ENCODE measurements around the gene BOD1. TPM values are rescaled to one million over a fixed set of nuclear protein-coding genes. Genes with fewer than 3 reads are reported as not detected.

The BOD1 gene
- total and polyA plus RNA-seq, 10 of the 15 experiments (the other 5 are each of a cell fraction or from before 2014, with no cell fraction given), result 14.1 to 35.8 (median 29.6) TPM

DNA sequence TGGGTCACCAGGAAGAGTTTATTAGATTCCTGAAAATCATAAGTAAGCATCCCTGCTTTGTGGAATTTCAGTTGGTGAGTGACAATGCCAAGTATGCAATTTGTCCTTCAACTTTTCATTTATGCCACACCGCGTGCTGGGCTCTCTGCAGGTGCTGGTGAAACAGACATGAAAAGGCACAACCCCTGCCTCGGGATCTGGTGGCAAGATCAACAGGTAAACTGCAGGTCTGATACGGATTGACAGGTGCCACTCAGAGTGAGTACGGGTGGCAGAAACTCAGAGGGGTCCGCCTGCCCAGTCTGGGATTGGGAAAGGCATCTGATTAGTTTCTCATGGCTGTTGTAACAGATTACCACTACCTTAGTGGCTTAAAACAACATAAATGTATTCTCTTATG is 40.5 kb downstream of the BOD1 start:
- Histone ChIP-seq H3K4me1 (ENCODE audit: control insufficient read depth, insufficient read depth, low read length) (no peaks in the 10 kb centered on the region), H3K4me3 (no peak overlapping the region), H3K79me2 (ENCODE audit: control insufficient read depth, insufficient read depth, low read length) (no peaks in the 10 kb centered on the region), H3K9ac (ENCODE audit: control insufficient read depth, insufficient read depth, low read length) (no peak overlapping the region), H3K36me3 (ENCODE audit: control insufficient read depth in 2 of 2, insufficient read depth in 2 of 2, low read length in 1 of 2) (no peaks in the 10 kb centered on the region), H3K27ac (ENCODE audit: control insufficient read depth, insufficient read depth) (no peak overlapping the region), H2AFZ (ENCODE audit: control insufficient read depth, low read depth, low read length) (no peak overlapping the region), H3K4me2 (ENCODE audit: control insufficient read depth, insufficient read depth) (no peak overlapping the region), H3K27me3 (replicated peaks in 1 of 2; ENCODE audit: control insufficient read depth in 2 of 2, insufficient read depth in 2 of 2, low read length in 1 of 2) (no peaks in the 10 kb centered on the region; a peak in 1 of 4 replicates), H4K20me1 (ENCODE audit: control insufficient read depth, insufficient read depth) (no peaks in the 10 kb centered on the region), H3K9me3 (replicated peaks; ENCODE audit: control insufficient read depth, insufficient read depth, low read length) (peaks cover 5% of the 10 kb centered on the region; the same call in 2 of the 3 replicates)
- intact Hi-C loops (cut with micrococcal nuclease; ENCODE audit: unreplicated experiment), result no loop called here
- in situ Hi-C loops (cut with MboI), result no loop called here
- no peak for FAIRE-seq
- no peak for DNase-seq (ENCODE audit: low read depth, low spot score)
- ChIA-PET RAD21 (ENCODE audit: unreplicated experiment) (interaction anchor here (2.0 kb wide), 1 partner anchor 282 kb away, joined by 7 read pairs; no protein-coding TSS in a partner anchor), SMC1A (ENCODE audit: uncharacterized antibody, unreplicated experiment) (no interaction called here), POLR2A (no interaction called here), CTCF (no interaction called here)
- no peak for ATAC-seq
- no TSS peak for BruUV-seq (replicated peaks)
- 20% methylated on average over 6 of the region's 6 CpGs for WGBS (ENCODE audit: insufficient coverage, insufficient replicate concordance, low lambda C conversion rate, missing lambda C conversion rate)
- no peak for TF ChIP-seq ZSCAN29 (IDR thresholded peaks at IDR 0.05)
- TF ChIP-seq POLR2AphosphoS2 (IDR thresholded peaks at IDR 0.05; ENCODE audit: low read depth, low read length), result no peak
- no peak for TF ChIP-seq GATAD2B (conservative IDR thresholded peaks at IDR 0.05; ENCODE audit: low read depth)
- TF ChIP-seq MEF2B (IDR thresholded peaks at IDR 0.05; ENCODE audit: partially characterized antibody, poor library complexity, severe bottlenecking), result no peak
- TF ChIP-seq SP1 (IDR thresholded peaks at IDR 0.05; ENCODE audit: low read depth, low read length), result no peak
- no peak for TF ChIP-seq IKZF2 (IDR thresholded peaks at IDR 0.05)
- no peak for TF ChIP-seq ASH2L (IDR thresholded peaks at IDR 0.05; ENCODE audit: borderline replicate concordance, low read depth)
- TF ChIP-seq PAX5 (IDR thresholded peaks at IDR 0.05; ENCODE audit: borderline replicate concordance, low read depth, low read length), result no peak
- TF ChIP-seq SMAD5 (IDR thresholded peaks at IDR 0.05; ENCODE audit: low read depth), result no peak
- TF ChIP-seq CTCF (IDR thresholded peaks at IDR 0.05 in 2 of 3, conservative IDR thresholded peaks at IDR 0.05 in 1 of 3; ENCODE audit: control insufficient read depth in 2 of 3, extremely low read depth in 1 of 3, insufficient read depth in 1 of 3, low read depth in 3 of 3, low read length in 3 of 3), result no peak
- no peak for TF ChIP-seq TARDBP (IDR thresholded peaks at IDR 0.05; ENCODE audit: borderline replicate concordance)
- TF ChIP-seq TCF12 (IDR thresholded peaks at IDR 0.05; ENCODE audit: low read depth, low read length), result no peak
- TF ChIP-seq, protein P1, sequence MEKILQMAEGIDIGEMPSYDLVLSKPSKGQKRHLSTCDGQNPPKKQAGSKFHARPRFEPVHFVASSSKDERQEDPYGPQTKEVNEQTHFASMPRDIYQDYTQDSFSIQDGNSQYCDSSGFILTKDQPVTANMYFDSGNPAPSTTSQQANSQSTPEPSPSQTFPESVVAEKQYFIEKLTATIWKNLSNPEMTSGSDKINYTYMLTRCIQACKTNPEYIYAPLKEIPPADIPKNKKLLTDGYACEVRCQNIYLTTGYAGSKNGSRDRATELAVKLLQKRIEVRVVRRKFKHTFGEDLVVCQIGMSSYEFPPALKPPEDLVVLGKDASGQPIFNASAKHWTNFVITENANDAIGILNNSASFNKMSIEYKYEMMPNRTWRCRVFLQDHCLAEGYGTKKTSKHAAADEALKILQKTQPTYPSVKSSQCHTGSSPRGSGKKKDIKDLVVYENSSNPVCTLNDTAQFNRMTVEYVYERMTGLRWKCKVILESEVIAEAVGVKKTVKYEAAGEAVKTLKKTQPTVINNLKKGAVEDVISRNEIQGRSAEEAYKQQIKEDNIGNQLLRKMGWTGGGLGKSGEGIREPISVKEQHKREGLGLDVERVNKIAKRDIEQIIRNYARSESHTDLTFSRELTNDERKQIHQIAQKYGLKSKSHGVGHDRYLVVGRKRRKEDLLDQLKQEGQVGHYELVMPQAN (conservative IDR thresholded peaks at IDR 0.05), result no peak
- TF ChIP-seq NFYA (IDR thresholded peaks at IDR 0.05; ENCODE audit: borderline replicate concordance, low read depth, low read length), result no peak
- TF ChIP-seq NFXL1 (IDR thresholded peaks at IDR 0.05; ENCODE audit: borderline replicate concordance), result no peak
- TF ChIP-seq STAT3 (IDR thresholded peaks at IDR 0.05; ENCODE audit: low read depth, low read length), result no peak
- TF ChIP-seq FOXK2 (IDR thresholded peaks at IDR 0.05), result no peak

Data from GM12878 (cell line).